HG03097 (cell line): ENCODE data around the gene ANXA2.

Experiments
- ATAC-seq: cut with Tn5 transposase; IDR thresholded peaks from one replicate; pipeline ENCODE4 v1.9.1; 2021; ENCODE audit not compliant: unreplicated experiment, low FRiP score

The ANXA2 gene

GRCh38 chr15:60390871-60391501 is 6.8 kb downstream of the ANXA2 start:
- ATAC-seq: no peak

DNA sequence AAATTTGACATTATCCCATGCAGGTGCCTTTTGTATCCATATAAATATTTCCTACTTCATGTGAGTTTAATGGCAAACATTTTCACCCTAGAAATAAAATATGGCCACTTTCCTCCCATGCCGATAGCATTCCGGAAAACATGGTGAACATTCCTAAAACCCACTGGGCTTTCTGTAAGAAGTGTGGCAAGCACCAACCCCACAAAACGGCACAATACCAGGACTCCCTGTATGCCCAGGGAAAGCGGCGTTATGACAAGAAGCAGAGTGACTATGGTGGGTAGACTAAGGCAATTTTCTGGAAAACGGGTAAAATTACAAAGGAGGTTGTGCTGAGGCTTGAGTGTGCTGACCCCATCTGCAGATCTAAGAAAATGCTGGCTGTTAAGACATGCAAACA is 7.6 kb downstream of the ANXA2 start:
- no peak for ATAC-seq

GRCh38 chr15:60389261-60390077 is 8.3 kb downstream of the ANXA2 start:
- ATAC-seq: peak; percentile 54

GRCh38 chr15:60387321-60387720 is 10.5 kb downstream of the ANXA2 start:
- no peak for ATAC-seq

DNA sequence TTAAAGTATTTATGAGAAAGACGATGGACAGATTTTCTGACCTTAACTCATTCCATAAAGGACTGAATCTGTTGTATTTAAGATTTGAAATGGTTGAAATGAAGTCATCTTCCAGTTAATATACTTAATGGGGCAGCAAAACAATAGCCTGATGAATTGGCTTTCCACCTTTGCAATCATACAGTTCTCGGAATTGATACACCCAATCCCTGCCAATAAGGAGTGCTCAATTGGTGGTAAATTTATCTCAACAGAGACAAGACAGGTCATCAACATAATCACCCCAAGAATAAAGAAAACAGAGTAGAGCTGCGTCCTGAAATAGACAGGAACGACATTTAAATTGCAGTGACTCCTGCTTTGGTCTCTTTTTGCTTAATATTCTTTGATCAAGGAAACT is 11.2 kb downstream of the ANXA2 start:
- no peak for ATAC-seq

DNA sequence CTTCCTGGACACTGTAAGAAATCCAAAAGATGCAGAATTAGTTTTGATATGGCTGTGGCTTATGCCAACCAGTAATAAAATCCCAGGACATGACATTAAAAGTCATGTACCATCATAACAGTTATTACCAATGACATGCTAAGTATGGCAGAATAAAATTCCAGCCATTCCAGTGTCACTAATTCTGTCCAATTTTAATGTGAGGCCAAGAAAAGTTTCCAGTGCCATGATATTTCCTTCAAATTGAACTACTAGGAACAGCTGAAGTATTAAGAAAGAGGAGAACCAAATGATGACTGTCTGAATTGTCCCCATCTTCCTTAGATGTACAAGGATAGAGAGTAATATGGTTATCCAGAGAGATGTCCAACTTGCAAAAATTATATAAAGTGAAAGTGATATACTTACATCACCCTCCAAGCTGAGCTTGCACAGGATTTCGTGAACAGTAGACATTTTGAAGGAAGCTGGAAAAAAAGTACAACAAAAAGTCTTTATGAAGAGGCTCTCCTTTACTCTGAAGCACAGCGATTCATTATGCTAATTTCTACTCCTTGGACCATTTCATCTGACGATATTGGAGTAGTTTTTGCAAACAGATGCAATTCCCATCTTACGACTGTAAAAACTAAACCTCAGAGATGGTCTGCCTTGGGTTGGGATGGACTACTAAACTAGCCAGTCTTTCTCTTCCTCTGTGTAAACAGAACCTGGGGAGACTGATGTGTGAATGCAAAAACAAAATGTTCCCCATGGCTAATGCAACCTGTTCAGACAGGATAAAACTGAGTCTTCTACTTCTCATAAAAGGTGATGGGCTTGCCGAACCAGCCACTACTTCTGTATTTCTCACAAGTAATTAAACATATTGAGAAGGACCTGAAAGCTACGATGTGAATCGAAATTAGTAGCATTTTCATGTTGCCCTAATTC is 11.9 kb downstream of the ANXA2 start:
- ATAC-seq: no peak

DNA sequence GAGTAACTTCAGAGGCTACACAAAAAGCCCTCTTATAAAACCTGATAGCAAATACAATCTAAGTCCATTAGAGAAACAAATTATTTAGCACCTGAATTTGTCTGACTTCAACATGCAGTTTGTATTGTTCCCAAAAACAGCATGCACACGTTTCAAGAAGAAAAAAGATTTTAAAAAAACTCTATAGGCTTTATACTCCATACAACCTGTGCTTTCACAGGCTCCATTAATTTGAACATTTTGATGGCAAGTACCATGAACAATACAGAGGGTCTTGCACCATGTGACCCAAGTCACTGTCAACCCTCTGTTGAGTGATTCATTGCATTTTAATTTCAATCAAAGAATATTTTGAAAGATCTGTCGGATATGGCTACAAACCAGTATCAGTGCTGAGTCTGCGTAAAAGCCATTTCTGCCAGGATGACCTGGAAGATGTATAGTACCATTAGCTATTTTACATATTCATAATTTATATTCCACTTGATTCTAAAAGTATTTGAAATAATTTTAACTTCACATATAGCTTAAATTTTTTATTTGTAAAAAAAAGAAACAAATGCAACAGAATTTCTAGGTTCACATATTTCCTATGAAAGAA is 13.2 kb downstream of the ANXA2 start:
- ATAC-seq: no peak

GRCh38 chr15:60384053-60384452 is 13.7 kb downstream of the ANXA2 start:
- ATAC-seq: no peak

GRCh38 chr15:60382773-60383674 is 14.8 kb downstream of the ANXA2 start:
- no peak for ATAC-seq

DNA sequence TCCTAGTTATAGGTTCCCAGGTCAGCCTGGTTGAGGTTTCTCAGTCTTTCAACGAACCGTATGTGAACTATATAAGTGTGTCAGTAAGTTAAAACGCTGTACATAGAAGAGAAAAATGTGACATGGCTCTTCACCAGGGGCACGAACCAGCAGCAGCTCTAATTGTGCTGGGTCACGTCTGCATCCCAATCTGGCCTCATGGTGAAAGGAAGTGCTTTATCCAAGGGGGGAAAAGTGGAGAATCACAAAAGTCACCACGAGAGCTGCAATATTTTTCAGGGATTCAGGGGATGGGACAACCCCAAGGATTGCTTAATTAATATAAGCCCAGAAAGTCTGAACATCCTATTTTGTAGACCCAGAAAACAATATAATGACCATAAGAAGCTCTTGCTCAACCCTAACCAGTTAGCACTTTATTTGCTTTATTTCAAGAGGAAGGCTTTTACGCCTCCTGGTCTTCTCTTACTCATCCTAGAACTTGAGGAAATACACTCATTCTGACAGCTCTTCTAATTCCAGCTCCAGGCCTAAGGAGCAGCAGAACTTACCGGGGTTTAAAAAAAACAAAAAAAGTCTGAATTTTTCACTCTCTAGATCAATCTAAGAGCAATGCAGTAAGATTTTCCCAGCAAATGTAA is 16.5 kb downstream of the ANXA2 start:
- ATAC-seq: no peak

DNA sequence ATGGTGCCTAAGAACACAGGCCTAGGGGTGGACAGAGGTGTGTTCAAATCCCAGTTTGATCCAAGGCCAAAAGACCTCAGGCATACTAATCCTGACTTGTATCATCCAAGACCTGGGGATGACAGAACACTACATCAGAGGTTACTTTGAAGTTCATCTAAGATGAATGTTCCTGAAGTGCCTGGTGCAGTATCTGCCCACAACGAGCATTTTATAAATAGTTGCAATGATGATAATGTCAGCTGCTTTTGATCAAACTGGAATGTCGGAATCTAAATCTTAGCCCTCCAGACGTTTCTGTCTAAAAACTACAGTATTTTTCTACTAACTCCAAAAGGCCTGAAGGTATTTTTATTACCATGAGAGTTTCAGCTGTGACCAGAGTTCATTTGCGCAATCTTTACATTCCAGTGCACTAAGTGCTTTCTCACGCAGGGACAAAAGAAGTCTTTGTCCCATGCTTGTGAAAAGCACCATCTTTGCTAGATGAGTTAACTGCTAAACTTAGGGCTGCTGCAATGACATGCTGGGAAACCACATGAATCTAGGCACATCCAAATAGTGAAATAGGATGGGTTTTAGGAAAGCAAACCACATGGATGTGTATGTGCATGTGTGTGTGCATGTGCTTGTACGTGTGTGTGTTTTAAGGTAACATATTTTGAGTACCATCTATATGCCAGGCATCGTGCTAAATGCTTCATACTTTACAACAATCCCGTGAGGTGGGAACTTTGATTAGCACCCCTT is 18.1 kb downstream of the ANXA2 start:
- ATAC-seq: no peak

DNA sequence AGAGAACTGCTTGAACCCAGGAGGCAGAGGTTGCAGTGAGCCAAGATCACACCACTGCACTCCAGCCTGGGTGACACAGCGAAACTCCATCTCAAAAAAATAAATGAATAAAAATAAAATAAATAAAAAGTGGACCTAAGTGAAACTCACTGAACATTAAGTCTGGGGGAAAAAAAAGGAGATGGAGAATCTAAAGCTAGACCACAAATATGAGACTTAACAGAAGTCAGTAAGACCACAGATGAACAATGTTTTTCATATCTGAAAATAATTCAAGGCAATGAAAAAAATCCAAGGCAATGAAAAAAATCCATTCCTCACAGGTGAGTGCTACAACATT is 18.6 kb downstream of the ANXA2 start:
- ATAC-seq: no peak

- no peak for ATAC-seq
Measured at GRCh38 chr15:60376677-60377095, 21.1 kb downstream of the ANXA2 start.

GRCh38 chr15:60375306-60375705 is 22.5 kb downstream of the ANXA2 start:
- ATAC-seq: no peak

GRCh38 chr15:60374628-60375081 is 23.1 kb downstream of the ANXA2 start:
- ATAC-seq: no peak

- no peak for ATAC-seq
Measured at GRCh38 chr15:60374209-60374608, 23.6 kb downstream of the ANXA2 start.

GRCh38 chr15:60373745-60374144 is 24.0 kb downstream of the ANXA2 start:
- ATAC-seq: no peak

DNA sequence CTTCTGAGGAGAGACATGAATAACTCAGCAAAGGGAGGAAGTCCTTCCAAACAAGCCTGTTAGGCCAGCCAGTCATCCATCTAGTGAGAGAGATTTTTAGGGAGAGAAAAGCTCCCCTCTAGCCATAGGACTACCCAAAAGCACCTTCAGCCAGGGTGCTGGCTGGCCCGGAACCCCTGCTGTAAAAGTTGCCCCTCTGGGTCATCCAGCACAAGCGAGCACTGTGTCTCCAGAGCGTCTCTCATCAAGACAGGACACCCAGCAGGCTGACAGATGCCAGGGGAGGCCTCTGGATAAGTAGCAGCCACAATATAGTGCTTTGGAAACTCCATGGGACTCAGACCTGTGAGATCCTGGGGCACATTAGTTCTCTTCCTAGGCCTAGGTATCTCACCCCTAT is 24.5 kb downstream of the ANXA2 start:
- ATAC-seq: no peak

DNA sequence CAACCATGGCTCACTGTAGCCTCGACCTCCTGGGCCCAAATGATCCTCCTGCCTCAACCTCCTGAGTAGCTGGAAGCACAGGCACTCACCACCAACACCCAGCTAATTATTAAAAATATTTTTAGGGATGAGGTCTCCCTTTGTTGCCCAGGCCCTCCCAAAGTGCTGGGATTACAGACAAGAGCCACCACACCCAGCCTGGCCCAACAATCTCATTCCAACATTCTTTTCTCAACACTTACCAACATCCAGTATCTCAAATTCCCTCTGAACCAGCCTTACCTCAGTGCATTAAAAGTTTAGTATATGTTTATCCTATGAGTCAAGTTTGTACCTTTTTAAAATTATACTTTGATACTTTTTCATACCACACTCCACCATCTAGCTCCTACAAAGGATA is 25.0 kb downstream of the ANXA2 start:
- ATAC-seq: no peak
